GM12878 (cell line): Measurements from ENCODE around the gene P4HTM. TPM values are rescaled to one million over a fixed set of nuclear protein-coding genes. Genes with fewer than 3 reads are reported as not detected.

Experiments used
- ATAC-seq: fragments of 200-7000 bp; cut with Tn5 transposase; 3 replicates; pipeline ENCODE4 v1.9.1; 2020; ENCODE audit warnings: mild to moderate bottlenecking, moderate library complexity
- BruUV-seq: library from RNA; stranded (reverse); fragments of 400-500 nt; replicated peaks from 2 replicates; lab custom pipeline; 2021; lab: Mats Ljungman, UMichigan
- CTCF ChIA-PET: fragments of 300-600 bp; sonication (Branson Sonifier 250); formaldehyde crosslinking; extraction: SDS; loops from one replicate; lab custom pipeline; 2021; ENCODE audit warnings: inconsistent platforms; lab: Yijun Ruan, JAX
- POLR2A ChIA-PET: fragments of 350-600 bp; formaldehyde crosslinking; extraction: SDS; loops from one replicate; lab custom pipeline; 2021; ENCODE audit warnings: inconsistent platforms; lab: Charles Lee
- RAD21 ChIA-PET: fragments of 300-600 bp; sonication (Branson Sonifier 250); formaldehyde crosslinking; loops from one replicate; lab custom pipeline; 2023; ENCODE audit warnings: antibody characterized with exemption; ENCODE audit not compliant: unreplicated experiment; lab: Charles Lee
- SMC1A ChIA-PET: fragments of 300-600 bp; sonication (Branson Sonifier 250); formaldehyde crosslinking; loops from one replicate; lab custom pipeline; 2023; ENCODE audit not compliant: unreplicated experiment, uncharacterized antibody; lab: Charles Lee
- DNase-seq: peaks from one replicate; pipeline ENCODE4 v3.0.0-alpha.2; 2011; ENCODE audit warnings: low read depth, low spot score
- FAIRE-seq: peaks from 3 replicates; lab custom pipeline; 2011; peaks lifted over from hg19 to GRCh38; lab: Jason Lieb, UNC
- H2AFZ ChIP-seq: 2 replicates; pipeline ENCODE4 v1.6.0; 2011; ENCODE audit warnings: low read depth, low read length, control low read depth; ENCODE audit not compliant: control insufficient read depth
- H3K27ac ChIP-seq: 2 replicates; pipeline ENCODE4 v1.5.1; 2011; ENCODE audit warnings: control low read depth; ENCODE audit not compliant: control insufficient read depth, insufficient read depth
- H3K27me3 ChIP-seq, 2 experiments: replicated peaks in 1 of 2; 2 replicates each; pipeline versions ENCODE4 v1.6.0 to v1.6.1; 2011; ENCODE audit warnings: low read length in 1 of 2; ENCODE audit not compliant: control insufficient read depth in 2 of 2, insufficient read depth in 2 of 2
- H3K36me3 ChIP-seq, 2 experiments: 2 replicates each; pipeline ENCODE4 v1.5.1; 2011; ENCODE audit warnings: low read length in 1 of 2; ENCODE audit not compliant: control insufficient read depth in 2 of 2, insufficient read depth in 2 of 2
- H3K4me1 ChIP-seq: 2 replicates; pipeline ENCODE4 v1.6.1; 2011; ENCODE audit warnings: mild to moderate bottlenecking, low read length, moderate library complexity, mixed read lengths; ENCODE audit not compliant: control insufficient read depth, insufficient read depth
- H3K4me2 ChIP-seq: 2 replicates; pipeline ENCODE4 v1.6.0; 2011; ENCODE audit warnings: control low read depth; ENCODE audit not compliant: control insufficient read depth, insufficient read depth
- H3K4me3 ChIP-seq: fragments of 200-600 bp; sonication (generic); 2 replicates; pipeline ENCODE4 v1.5.1; 2016
- H3K79me2 ChIP-seq: 2 replicates; pipeline ENCODE4 v1.6.0; 2011; ENCODE audit warnings: low read length; ENCODE audit not compliant: control insufficient read depth, insufficient read depth
- H3K9ac ChIP-seq: 2 replicates; pipeline ENCODE4 v1.8.0; 2011; ENCODE audit warnings: low read length, control low read depth, mixed read lengths; ENCODE audit not compliant: control insufficient read depth, insufficient read depth
- H3K9me3 ChIP-seq: replicated peaks from 3 replicates; pipeline ENCODE4 v1.5.1; 2011; ENCODE audit warnings: mild to moderate bottlenecking, low read length; ENCODE audit not compliant: control insufficient read depth, insufficient read depth
- H4K20me1 ChIP-seq: 2 replicates; pipeline ENCODE4 v1.6.0; 2011; ENCODE audit not compliant: control insufficient read depth, insufficient read depth
- CBFB ChIP-seq: IDR thresholded peaks from 2 replicates; pipeline ENCODE4 v1.6.1; 2016; ENCODE audit warnings: antibody characterized with exemption, low read depth
- CREB1 ChIP-seq: IDR thresholded peaks from 2 replicates; pipeline ENCODE4 v1.6.1; 2012; ENCODE audit warnings: low read depth, mild to moderate bottlenecking, inconsistent platforms
- LARP7 ChIP-seq: fragments of 450-650 bp; IDR thresholded peaks from 2 replicates; pipeline ENCODE4 v1.6.1; 2017; ENCODE audit warnings: mild to moderate bottlenecking
- MYC ChIP-seq: IDR thresholded peaks from 2 replicates; pipeline ENCODE4 v1.6.1; 2011; ENCODE audit warnings: mild to moderate bottlenecking, low read length, moderate library complexity, inconsistent platforms; ENCODE audit not compliant: insufficient read depth, insufficient replicate concordance, insufficient read length, severe bottlenecking
- NKRF ChIP-seq: fragments of 450-650 bp; conservative IDR thresholded peaks from 2 replicates; pipeline ENCODE4 v1.6.1; 2017; ENCODE audit warnings: mild to moderate bottlenecking, moderate library complexity
- PAX5 ChIP-seq: IDR thresholded peaks from 2 replicates; pipeline ENCODE4 v1.6.1; 2011; ENCODE audit warnings: low read depth, low read length, borderline replicate concordance
- PBX3 ChIP-seq: IDR thresholded peaks from 2 replicates; pipeline ENCODE4 v1.6.1; 2011; ENCODE audit warnings: mild to moderate bottlenecking, low read depth, low read length, moderate library complexity; ENCODE audit not compliant: insufficient replicate concordance
- RUNX3 ChIP-seq: IDR thresholded peaks from 2 replicates; pipeline ENCODE4 v1.6.1; 2012; ENCODE audit warnings: low read length, inconsistent platforms
- SMC3 ChIP-seq: IDR thresholded peaks from 2 replicates; pipeline ENCODE4 v1.6.1; 2011; ENCODE audit warnings: low read length, improper control_type of control experiment, borderline replicate concordance
- STAT3 ChIP-seq: IDR thresholded peaks from 2 replicates; pipeline ENCODE4 v1.6.1; 2011; ENCODE audit warnings: low read depth, low read length, improper control_type of control experiment
- TAF1 ChIP-seq: IDR thresholded peaks from 2 replicates; pipeline ENCODE4 v1.6.1; 2011; ENCODE audit warnings: mild to moderate bottlenecking, low read depth, low read length, borderline replicate concordance
- TCF12 ChIP-seq: IDR thresholded peaks from 2 replicates; pipeline ENCODE4 v1.6.1; 2011; ENCODE audit warnings: low read depth, mild to moderate bottlenecking, low read length
- WGBS: methylation state at CpG from one replicate; pipeline ENCODE4 v1.1.6; 2016; ENCODE audit warnings: low lambda C conversion rate; ENCODE audit not compliant: insufficient replicate concordance, insufficient coverage; ENCODE audit errors: missing lambda C conversion rate; 5-methylcytosine and 5-hydroxymethylcytosine counted together
- in situ Hi-C: fragments of 300-500 bp; cut with MboI; formaldehyde crosslinking; loops from 9 replicates; pipeline ENCODE4 v1.14.3; 2018; ENCODE audit warnings: mixed read lengths
- intact Hi-C: fragments of 100-400 bp; cut with micrococcal nuclease; formaldehyde crosslinking; loops from one replicate; pipeline ENCODE4 v1.14.2; 2022; ENCODE audit not compliant: unreplicated experiment
- polyA plus RNA-seq, 11 experiments: library from polyadenylated mRNA; depleted of rRNA in 4 of 11; unstranded in 6 of 11; stranded (reverse) in 5 of 11; fragments of >200 nt; fragmentation: Nextera tagmentation in 4 of 11; fragmentation: Illumina TruSeq in 1 of 11; extraction: Ambion mirVana in 4 of 11; extraction: Trizol in 1 of 11; gene quantifications; 1 replicate in 1 of 11; 2 replicates in 10 of 11; pipeline versions ENCODE4 v1.2.1 to v1.2.3, GENCODE V29; 2011 to 2016; ENCODE audit warnings: inconsistent platforms in 2 of 11, missing spikeins in 2 of 11, low read depth in 1 of 11
- total RNA-seq, 4 experiments: library from RNA; depleted of rRNA in 3 of 4; stranded (reverse); fragments of >200 nt in 3 of 4; fragmentation: Illumina TruSeq in 1 of 4; extraction: Trizol in 1 of 4; gene quantifications; 2 replicates each; pipeline versions ENCODE4 v1.2.1 to v1.2.3, GENCODE V29; 2013 to 2021
- TF ChIP-seq, protein P1 (sequence below): IDR thresholded peaks from 2 replicates; pipeline ENCODE4 v1.6.1; 2012; ENCODE audit warnings: low read depth, low read length, improper control_type of control experiment
- TF ChIP-seq, protein P2 (sequence below): fragments of 450-650 bp; IDR thresholded peaks from 2 replicates; pipeline ENCODE4 v1.6.1; 2017; ENCODE audit warnings: mild to moderate bottlenecking, moderate library complexity

The P4HTM gene
- total and polyA plus RNA-seq, 10 of the 15 experiments (the other 5 are each of a cell fraction or from before 2014, with no cell fraction given): 0.76 to 28.8 (median 22.9) TPM

- peak overlapping the region; percentile 87 for H3K9ac ChIP-seq
- no peaks in the 10 kb centered on the region for H3K27me3 ChIP-seq
- H3K79me2 ChIP-seq: peaks cover 28% of the 10 kb centered on the region
- H2AFZ ChIP-seq: peak overlapping the region; percentile 96
- WGBS: under 1% methylated on average over 40 of the region's 40 CpGs
- FAIRE-seq (no peak), ATAC-seq (peak; percentile 45), DNase-seq (no peak)
- peak overlapping the region; percentile 93 for H3K4me3 ChIP-seq
- ChIA-PET RAD21 (interaction anchor here (0.6 to 2.7 kb wide), 8 partner anchors 9 to 533 kb away, joined by 3 to 22 read pairs (median 4); partner anchors contain the start of genes NDUFAF3, QRICH1 and WDR6), CTCF (interaction anchor here (0.8 to 5.8 kb wide), 7 partner anchors 17 to 251 kb away, joined by 3 to 123 read pairs (median 21); partner anchors contain the start of genes DALRD3, IMPDH2, NDUFAF3 and QRICH1), SMC1A (interaction anchor here (0.5 to 6.1 kb wide), 5 partner anchors 17 to 103 kb away, joined by 3 to 57 read pairs (median 3); partner anchors contain the start of genes IMPDH2, QRICH1 and WDR6), POLR2A (interaction anchor here (0.6 to 6.6 kb wide), 9 partner anchors 17 to 1515 kb away, joined by 3 to 67 read pairs (median 10); partner anchors contain the start of genes IMPDH2, NDUFAF3, QRICH1 and SCAP)
- intact Hi-C loops: loop anchor here (2.0 kb wide), 2 partner anchors 16 to 30 kb away; partner anchors contain the start of gene WDR6
- H3K36me3 ChIP-seq: peaks cover 0 to under 1% of the 10 kb centered on the region in 2 experiments; a peak in 2 of 4 replicates
- H3K4me1 ChIP-seq: peaks cover 19% of the 10 kb centered on the region
- BruUV-seq: no TSS peak
- H3K4me2 ChIP-seq: peak overlapping the region; percentile 81
- in situ Hi-C loops: no loop called here
- H4K20me1 ChIP-seq: no peaks in the 10 kb centered on the region
- H3K27ac ChIP-seq: peak overlapping the region; percentile 79
- no peaks in the 10 kb centered on the region for H3K9me3 ChIP-seq
- TF ChIP-seq CBFB (peak; percentile 67; the same call in 1 of the 2 replicates), RUNX3 (peak; percentile 82), MYC (peak; percentile 14), PBX3 (no peak), NKRF (no peak), LARP7 (no peak), STAT3 (no peak), SMC3 (no peak), TAF1 (0 out of 2 replicates have a peak, but pooled peaks have one; percentile 25), PAX5 (peak; percentile 8; the same call in 1 of the 2 replicates), TCF12 (no peak), CREB1 (no peak)
- TF ChIP-seq, protein P1, sequence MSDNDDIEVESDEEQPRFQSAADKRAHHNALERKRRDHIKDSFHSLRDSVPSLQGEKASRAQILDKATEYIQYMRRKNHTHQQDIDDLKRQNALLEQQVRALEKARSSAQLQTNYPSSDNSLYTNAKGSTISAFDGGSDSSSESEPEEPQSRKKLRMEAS: no peak
- TF ChIP-seq, protein P2, sequence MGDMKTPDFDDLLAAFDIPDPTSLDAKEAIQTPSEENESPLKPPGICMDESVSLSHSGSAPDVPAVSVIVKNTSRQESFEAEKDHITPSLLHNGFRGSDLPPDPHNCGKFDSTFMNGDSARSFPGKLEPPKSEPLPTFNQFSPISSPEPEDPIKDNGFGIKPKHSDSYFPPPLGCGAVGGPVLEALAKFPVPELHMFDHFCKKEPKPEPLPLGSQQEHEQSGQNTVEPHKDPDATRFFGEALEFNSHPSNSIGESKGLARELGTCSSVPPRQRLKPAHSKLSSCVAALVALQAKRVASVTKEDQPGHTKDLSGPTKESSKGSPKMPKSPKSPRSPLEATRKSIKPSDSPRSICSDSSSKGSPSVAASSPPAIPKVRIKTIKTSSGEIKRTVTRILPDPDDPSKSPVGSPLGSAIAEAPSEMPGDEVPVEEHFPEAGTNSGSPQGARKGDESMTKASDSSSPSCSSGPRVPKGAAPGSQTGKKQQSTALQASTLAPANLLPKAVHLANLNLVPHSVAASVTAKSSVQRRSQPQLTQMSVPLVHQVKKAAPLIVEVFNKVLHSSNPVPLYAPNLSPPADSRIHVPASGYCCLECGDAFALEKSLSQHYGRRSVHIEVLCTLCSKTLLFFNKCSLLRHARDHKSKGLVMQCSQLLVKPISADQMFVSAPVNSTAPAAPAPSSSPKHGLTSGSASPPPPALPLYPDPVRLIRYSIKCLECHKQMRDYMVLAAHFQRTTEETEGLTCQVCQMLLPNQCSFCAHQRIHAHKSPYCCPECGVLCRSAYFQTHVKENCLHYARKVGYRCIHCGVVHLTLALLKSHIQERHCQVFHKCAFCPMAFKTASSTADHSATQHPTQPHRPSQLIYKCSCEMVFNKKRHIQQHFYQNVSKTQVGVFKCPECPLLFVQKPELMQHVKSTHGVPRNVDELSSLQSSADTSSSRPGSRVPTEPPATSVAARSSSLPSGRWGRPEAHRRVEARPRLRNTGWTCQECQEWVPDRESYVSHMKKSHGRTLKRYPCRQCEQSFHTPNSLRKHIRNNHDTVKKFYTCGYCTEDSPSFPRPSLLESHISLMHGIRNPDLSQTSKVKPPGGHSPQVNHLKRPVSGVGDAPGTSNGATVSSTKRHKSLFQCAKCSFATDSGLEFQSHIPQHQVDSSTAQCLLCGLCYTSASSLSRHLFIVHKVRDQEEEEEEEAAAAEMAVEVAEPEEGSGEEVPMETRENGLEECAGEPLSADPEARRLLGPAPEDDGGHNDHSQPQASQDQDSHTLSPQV: no peak
Measured at GRCh38 chr3:48990636-48991469, 812 bp downstream of the P4HTM start.
